HepG2 (cell line): Measurements from ENCODE around the gene ALB. TPM values are rescaled to one million over a fixed set of nuclear protein-coding genes. Genes with fewer than 3 reads are reported as not detected.

Source experiments
- AFF4 ChIP-seq: sonication (generic); formaldehyde crosslinking; IDR thresholded peaks from 2 replicates; pipeline ENCODE4 v1.4.0; 2020; ENCODE audit warnings: missing genetic modification reagents
- HNF4G ChIP-seq, 2 experiments: sonication (generic) in 1 of 2; formaldehyde crosslinking in 1 of 2; IDR thresholded peaks; 2 replicates each; pipeline versions ENCODE4 v1.4.0 to v1.6.1; 2011 to 2020; ENCODE audit warnings: borderline replicate concordance in 2 of 2, low read depth in 2 of 2, mild to moderate bottlenecking in 2 of 2, low read length in 1 of 2, missing genetic modification reagents in 1 of 2, moderate library complexity in 1 of 2
- LRRFIP1 ChIP-seq: sonication (generic); formaldehyde crosslinking; conservative IDR thresholded peaks from 2 replicates; pipeline ENCODE4 v1.4.0; 2020; ENCODE audit warnings: missing genetic modification reagents
- MBD4 ChIP-seq: IDR thresholded peaks from 2 replicates; pipeline ENCODE4 v1.6.1; 2012; ENCODE audit warnings: low read length, inconsistent platforms, borderline replicate concordance
- MTA3 ChIP-seq: sonication (generic); formaldehyde crosslinking; IDR thresholded peaks from 2 replicates; pipeline ENCODE4 v1.4.0; 2020; ENCODE audit warnings: missing genetic modification reagents
- NFYC ChIP-seq: IDR thresholded peaks from 2 replicates; pipeline ENCODE4 v1.6.1; 2016; ENCODE audit warnings: missing genetic modification reagents, missing compliant biosample characterization
- POLR2AphosphoS5 ChIP-seq: IDR thresholded peaks from 2 replicates; pipeline ENCODE4 v1.6.1; 2012; ENCODE audit warnings: low read depth, low read length
- RBFOX2 ChIP-seq: fragments of 200-400 bp; formaldehyde crosslinking; IDR thresholded peaks from 2 replicates; pipeline ENCODE4 v1.6.1; 2017; ENCODE audit warnings: low read depth, mild to moderate bottlenecking, low read length
- SRSF1 ChIP-seq: fragments of 200-400 bp; formaldehyde crosslinking; optimal IDR thresholded peaks from 2 replicates; pipeline ENCODE3; 2017; ENCODE audit warnings: mild to moderate bottlenecking, low read depth, low read length, moderate library complexity
- TFDP1 ChIP-seq: IDR thresholded peaks from 2 replicates; pipeline ENCODE4 v1.6.1; 2016; ENCODE audit warnings: missing compliant biosample characterization, missing genetic modification reagents, borderline replicate concordance
- TIGD3 ChIP-seq: sonication (generic); formaldehyde crosslinking; IDR thresholded peaks from 2 replicates; pipeline ENCODE4 v1.5.1; 2020; ENCODE audit warnings: mild to moderate bottlenecking, missing genetic modification reagents, borderline replicate concordance
- TRIM24 ChIP-seq: sonication (generic); formaldehyde crosslinking; IDR thresholded peaks from 2 replicates; pipeline ENCODE4 v1.8.0; 2022; ENCODE audit warnings: mild to moderate bottlenecking, missing genetic modification reagents
- ZBTB37 ChIP-seq: sonication (generic); formaldehyde crosslinking; IDR thresholded peaks from 2 replicates; pipeline ENCODE4 v1.4.0; 2020; ENCODE audit warnings: mild to moderate bottlenecking, missing genetic modification reagents
- ZBTB8A ChIP-seq: sonication (generic); formaldehyde crosslinking; IDR thresholded peaks from 2 replicates; pipeline ENCODE4 v1.4.0; 2020; ENCODE audit warnings: mild to moderate bottlenecking, low read depth, missing genetic modification reagents, borderline replicate concordance
- ZMAT3 ChIP-seq: sonication (generic); formaldehyde crosslinking; conservative IDR thresholded peaks from 2 replicates; pipeline ENCODE4 v1.7.0; 2021; ENCODE audit warnings: missing genetic modification reagents
- ZNF761 ChIP-seq: sonication (generic); formaldehyde crosslinking; conservative IDR thresholded peaks from 2 replicates; pipeline ENCODE4 v1.4.0; 2020; ENCODE audit warnings: mild to moderate bottlenecking, missing genetic modification reagents
- ZNF883 ChIP-seq: sonication (generic); formaldehyde crosslinking; IDR thresholded peaks from 2 replicates; pipeline ENCODE4 v1.5.1; 2020; ENCODE audit warnings: mild to moderate bottlenecking, missing genetic modification reagents; ENCODE audit errors: not compliant biosample characterization
- ZSCAN21 ChIP-seq: sonication (generic); formaldehyde crosslinking; IDR thresholded peaks from 2 replicates; pipeline ENCODE4 v1.8.0; 2022; ENCODE audit warnings: mild to moderate bottlenecking, missing genetic modification reagents, moderate library complexity, borderline replicate concordance
- polyA plus RNA-seq, 8 experiments: library from polyadenylated mRNA; depleted of rRNA in 3 of 8; stranded (reverse) in 7 of 8; unstranded in 1 of 8; fragments of >200 nt; fragmentation: Illumina TruSeq in 4 of 8; extraction: Trizol in 4 of 8; gene quantifications; 2 replicates each; pipeline versions ENCODE4 v1.2.1 to v1.2.3, GENCODE V29; 2011 to 2016; ENCODE audit warnings: low read depth in 4 of 8, missing spikeins in 1 of 8, mixed read lengths in 1 of 8; ENCODE audit not compliant: insufficient read depth in 1 of 8
- total RNA-seq, 5 experiments: library from RNA; depleted of rRNA; stranded (reverse); fragments of >200 nt; fragmentation: Illumina TruSeq; extraction: Trizol; gene quantifications; 2 replicates each; pipeline ENCODE4 v1.2.3, GENCODE V29; 2016; ENCODE audit warnings: low read depth in 1 of 5

The ALB gene
- total and polyA plus RNA-seq, 2 of the 13 experiments (the other 11 are each of a cell fraction or from before 2014, with no cell fraction given) = 22,259 to 22,625 TPM

GRCh38 chr4:73438582-73439215 is 34.6 kb downstream of the ALB start (continued):
- TF ChIP-seq TIGD3 = no peak
- no peak for TF ChIP-seq ZMAT3 (CRISPR knock-in tag)
- TF ChIP-seq LRRFIP1 (CRISPR knock-in tag) = no peak
- TF ChIP-seq MBD4 = 0 out of 2 replicates have a peak, but pooled peaks have one; percentile 1
- peak; percentile 40; the same call in 1 of the 2 replicates for TF ChIP-seq POLR2AphosphoS5
- TF ChIP-seq ZSCAN21 (CRISPR knock-in tag) = no peak
- TF ChIP-seq HNF4G (IDR thresholded peaks at IDR 0.05; ENCODE audit: borderline replicate concordance, low read depth, low read length) = no peak
- TF ChIP-seq HNF4G (CRISPR knock-in tag; IDR thresholded peaks at IDR 0.05; ENCODE audit: borderline replicate concordance, low read depth) = no peak
- TF ChIP-seq SRSF1 = no peak
- TF ChIP-seq AFF4 (CRISPR knock-in tag) = peak; percentile 87; the same call in 1 of the 2 replicates
- TF ChIP-seq ZBTB37 = no peak
- TF ChIP-seq NFYC (CRISPR knock-in tag) = no peak
- TF ChIP-seq ZBTB8A = no peak
- no peak for TF ChIP-seq MTA3 (CRISPR knock-in tag)
- no peak for TF ChIP-seq TFDP1 (CRISPR knock-in tag)
- TF ChIP-seq TRIM24 (CRISPR knock-in tag) = no peak
- peak; percentile 58 for TF ChIP-seq RBFOX2
- no peak for TF ChIP-seq ZNF883 (CRISPR knock-in tag)
- TF ChIP-seq ZNF761 (CRISPR knock-in tag) = no peak
